Measurements from ENCODE around the gene KCNN4. TPM values are rescaled to one million over a fixed set of nuclear protein-coding genes. Genes with fewer than 3 reads are reported as not detected.

KCNN4 gene
- total and polyA plus RNA-seq, 10 of the 15 experiments (the other 5 are each of a cell fraction or from before 2014, with no cell fraction given): 1.4 to 112 (median 77.9) TPM

GRCh38 chr19:43782311-43782660 lies 1.5 kb upstream of the KCNN4 start (continued):
- TF ChIP-seq MLLT1 (IDR thresholded peaks at IDR 0.05) (no peak), JUNB (IDR thresholded peaks at IDR 0.05) (no peak), RUNX3 (IDR thresholded peaks at IDR 0.05; ENCODE audit: low read length) (peak; percentile 78), CEBPZ (IDR thresholded peaks at IDR 0.05; ENCODE audit: low read depth, low read length) (no peak), PKNOX1 (IDR thresholded peaks at IDR 0.05) (no peak), IRF3 (IDR thresholded peaks at IDR 0.05) (no peak), TCF12 (IDR thresholded peaks at IDR 0.05; ENCODE audit: low read depth, low read length) (0 out of 2 replicates have a peak, but pooled peaks have one; percentile 27), ZNF24 (IDR thresholded peaks at IDR 0.05) (no peak), TCF3 (IDR thresholded peaks at IDR 0.05; ENCODE audit: borderline replicate concordance, insufficient read depth, low read depth, low read length) (peak; percentile 61; the same call in 1 of the 2 replicates), ZBTB11 (CRISPR knock-in tag; IDR thresholded peaks at IDR 0.05) (no peak)
